Stimulated activated CD4-positive, alpha-beta T cell treated with anti-CD3 and anti-CD28 coated beads, Interleukin-15, amount 100 ng/mL, for 48 hours (primary cell): Measurements from ENCODE around the gene ZDHHC24.

Experiments
- DNase-seq, 2 donors: peaks; one replicate each; pipeline ENCODE4 v3.0.0-alpha.2; 2020; ENCODE audit warnings: low read depth in 2 of 2

The ZDHHC24 gene

GRCh38 chr11:66566221-66566620 lies 20.4 kb upstream of the ZDHHC24 start:
- no peak for DNase-seq

- no peak for DNase-seq
Observed at GRCh38 chr11:66564984-66565383, 19.1 kb upstream of the ZDHHC24 start.

GRCh38 chr11:66564538-66564937 lies 18.7 kb upstream of the ZDHHC24 start:
- DNase-seq, result no peak

GRCh38 chr11:66563832-66564231 lies 18.0 kb upstream of the ZDHHC24 start:
- DNase-seq, result no peak

GRCh38 chr11:66562907-66563583 lies 17.2 kb upstream of the ZDHHC24 start:
- no peak for DNase-seq

- no peak for DNase-seq
Observed at GRCh38 chr11:66562275-66562674, 16.4 kb upstream of the ZDHHC24 start.

- no peak for DNase-seq
Observed at GRCh38 chr11:66561975-66562248, 16.1 kb upstream of the ZDHHC24 start.

- DNase-seq, result no peak
Observed at GRCh38 chr11:66561178-66561974, 15.5 kb upstream of the ZDHHC24 start.

GRCh38 chr11:66559866-66560676 lies 14.2 kb upstream of the ZDHHC24 start:
- DNase-seq, result no peak

GRCh38 chr11:66559142-66559865 lies 13.5 kb upstream of the ZDHHC24 start:
- DNase-seq, result no peak

- DNase-seq, result no peak
Observed at GRCh38 chr11:66557733-66558326, 12.0 kb upstream of the ZDHHC24 start.

GRCh38 chr11:66556086-66556485 lies 10.2 kb upstream of the ZDHHC24 start:
- no peak for DNase-seq

- DNase-seq, result no peak
Observed at GRCh38 chr11:66555416-66555815, 9.6 kb upstream of the ZDHHC24 start.

- no peak for DNase-seq
Observed at GRCh38 chr11:66554602-66555001, 8.8 kb upstream of the ZDHHC24 start.

- DNase-seq, result no peak
Observed at GRCh38 chr11:66550887-66551286, 5.0 kb upstream of the ZDHHC24 start.

- DNase-seq, result no peak
Observed at GRCh38 chr11:66549696-66550095, 3.8 kb upstream of the ZDHHC24 start.

- no peak for DNase-seq
Observed at GRCh38 chr11:66548774-66549630, 3.2 kb upstream of the ZDHHC24 start.

- DNase-seq, result no peak
Observed at GRCh38 chr11:66548041-66548440, 2.2 kb upstream of the ZDHHC24 start.

GRCh38 chr11:66547662-66548009 lies 1.8 kb upstream of the ZDHHC24 start:
- no peak for DNase-seq

GRCh38 chr11:66546966-66547661 lies 1.3 kb upstream of the ZDHHC24 start:
- DNase-seq, result no peak
